Endothelial cell of hepatic sinusoid (primary cell): ENCODE results near the gene CLSTN2.

ENCODE experiments used
- in situ Hi-C: cut with HindIII; loops from 2 replicates; pipeline ENCODE4 v1.10.0; 2017; ENCODE audit warnings: low sequenced_read_pairs

Gene CLSTN2

GRCh38 chr3:140223197-140223596, 288.2 kb downstream of the CLSTN2 start:
- in situ Hi-C loops, result no loop called here

GRCh38 chr3:140223631-140224030, 288.6 kb downstream of the CLSTN2 start:
- in situ Hi-C loops, result no loop called here

- in situ Hi-C loops, result no loop called here
Measured at GRCh38 chr3:140224307-140224706, 289.3 kb downstream of the CLSTN2 start.

- in situ Hi-C loops, result no loop called here
Measured at GRCh38 chr3:140225996-140226395, 291.0 kb downstream of the CLSTN2 start.

GRCh38 chr3:140233702-140234101, 298.7 kb downstream of the CLSTN2 start:
- in situ Hi-C loops, result no loop called here

- in situ Hi-C loops, result no loop called here
Measured at GRCh38 chr3:140234256-140234655, 299.3 kb downstream of the CLSTN2 start.

GRCh38 chr3:140236836-140237501, 302.0 kb downstream of the CLSTN2 start:
- in situ Hi-C loops, result no loop called here

- in situ Hi-C loops, result no loop called here
Measured at GRCh38 chr3:140238646-140239314, 303.8 kb downstream of the CLSTN2 start.

- in situ Hi-C loops, result no loop called here
Measured at GRCh38 chr3:140242818-140243276, 307.9 kb downstream of the CLSTN2 start.

- in situ Hi-C loops, result no loop called here
Measured at GRCh38 chr3:140243575-140243974, 308.6 kb downstream of the CLSTN2 start.

- in situ Hi-C loops, result no loop called here
Measured at GRCh38 chr3:140244893-140245292, 309.9 kb downstream of the CLSTN2 start.

GRCh38 chr3:140246578-140246977, 311.6 kb downstream of the CLSTN2 start:
- in situ Hi-C loops, result no loop called here

GRCh38 chr3:140247775-140248174, 312.8 kb downstream of the CLSTN2 start:
- in situ Hi-C loops, result no loop called here

GRCh38 chr3:140249188-140249587, 314.2 kb downstream of the CLSTN2 start:
- in situ Hi-C loops, result no loop called here

GRCh38 chr3:140250010-140250855, 315.2 kb downstream of the CLSTN2 start:
- in situ Hi-C loops, result no loop called here

GRCh38 chr3:140250945-140251344, 316.0 kb downstream of the CLSTN2 start:
- in situ Hi-C loops, result no loop called here

GRCh38 chr3:140251678-140252077, 316.7 kb downstream of the CLSTN2 start:
- in situ Hi-C loops, result no loop called here

GRCh38 chr3:140252812-140253656, 318.0 kb downstream of the CLSTN2 start:
- in situ Hi-C loops, result no loop called here

GRCh38 chr3:140258222-140258724, 323.3 kb downstream of the CLSTN2 start:
- in situ Hi-C loops, result no loop called here

- in situ Hi-C loops, result no loop called here
Measured at GRCh38 chr3:140265302-140265701, 330.3 kb downstream of the CLSTN2 start.
